Measurements from ENCODE around the gene VTI1A. TPM values are rescaled to one million over a fixed set of nuclear protein-coding genes. Genes with fewer than 3 reads are reported as not detected.
A peak's percentile ranks its signal among the peaks of the same experiment; 100 is the strongest.

The VTI1A gene
- total RNA-seq, 6 experiments from 2014 or later, result 23.6 to 27.9 (median 24.9) TPM

GRCh38 chr10:112481602-112482001, 34.6 kb downstream of the VTI1A start:
- H3K4me1 Mint-ChIP-seq (ENCODE audit: low read depth), result peaks cover 12% of the 10 kb centered on the region
- no peaks in the 10 kb centered on the region for H3K27me3 Mint-ChIP-seq (ENCODE audit: insufficient read depth)
- TF ChIP-seq CTCF (IDR thresholded peaks at IDR 0.05), result no peak
- no peak overlapping the region for H3K4me3 Mint-ChIP-seq
- no peak for DNase-seq
- H3K36me3 Mint-ChIP-seq (ENCODE audit: low read depth), result no peaks in the 10 kb centered on the region
- no peaks in the 10 kb centered on the region for H3K9me3 Mint-ChIP-seq
- H3K27ac Mint-ChIP-seq, result no peak overlapping the region

GRCh38 chr10:112484399-112484798, 37.4 kb downstream of the VTI1A start:
- Mint-ChIP-seq H3K36me3 (ENCODE audit: low read depth) (no peaks in the 10 kb centered on the region), H3K27me3 (ENCODE audit: insufficient read depth) (no peaks in the 10 kb centered on the region), H3K4me1 (ENCODE audit: low read depth) (no peaks in the 10 kb centered on the region; the same call in 1 of the 2 replicates), H3K27ac (no peak overlapping the region), H3K9me3 (no peaks in the 10 kb centered on the region), H3K4me3 (no peak overlapping the region)
- DNase-seq, result no peak
- no peak for TF ChIP-seq CTCF (IDR thresholded peaks at IDR 0.05)

GRCh38 chr10:112487964-112488363, 40.9 kb downstream of the VTI1A start:
- Mint-ChIP-seq H3K27ac (no peak overlapping the region), H3K9me3 (no peaks in the 10 kb centered on the region), H3K4me3 (no peak overlapping the region), H3K36me3 (ENCODE audit: low read depth) (no peaks in the 10 kb centered on the region), H3K4me1 (ENCODE audit: low read depth) (peaks cover 22% of the 10 kb centered on the region), H3K27me3 (ENCODE audit: insufficient read depth) (no peaks in the 10 kb centered on the region)
- no peak for TF ChIP-seq CTCF (IDR thresholded peaks at IDR 0.05)
- DNase-seq, result no peak

GRCh38 chr10:112490545-112490944, 43.5 kb downstream of the VTI1A start:
- H3K4me3 Mint-ChIP-seq, result peak overlapping the region; percentile 28
- H3K27ac Mint-ChIP-seq, result peak overlapping the region; percentile 76
- H3K4me1 Mint-ChIP-seq (ENCODE audit: low read depth), result peaks cover 22% of the 10 kb centered on the region
- no peaks in the 10 kb centered on the region for H3K36me3 Mint-ChIP-seq (ENCODE audit: low read depth)
- H3K27me3 Mint-ChIP-seq (ENCODE audit: insufficient read depth), result no peaks in the 10 kb centered on the region
- H3K9me3 Mint-ChIP-seq, result no peaks in the 10 kb centered on the region
- DNase-seq, result no peak
- no peak for TF ChIP-seq CTCF (IDR thresholded peaks at IDR 0.05)

GRCh38 chr10:112491144-112491543, 44.1 kb downstream of the VTI1A start:
- DNase-seq, result peak; percentile 14
- no peak for TF ChIP-seq CTCF (IDR thresholded peaks at IDR 0.05)
- Mint-ChIP-seq H3K27me3 (ENCODE audit: insufficient read depth) (no peaks in the 10 kb centered on the region), H3K9me3 (no peaks in the 10 kb centered on the region), H3K4me1 (ENCODE audit: low read depth) (peaks cover 22% of the 10 kb centered on the region), H3K4me3 (peak overlapping the region; percentile 52), H3K27ac (peak overlapping the region; percentile 76), H3K36me3 (ENCODE audit: low read depth) (no peaks in the 10 kb centered on the region)

GRCh38 chr10:112492736-112493135, 45.7 kb downstream of the VTI1A start:
- Mint-ChIP-seq H3K27me3 (ENCODE audit: insufficient read depth) (no peaks in the 10 kb centered on the region), H3K36me3 (ENCODE audit: low read depth) (no peaks in the 10 kb centered on the region), H3K9me3 (no peaks in the 10 kb centered on the region), H3K27ac (no peak overlapping the region), H3K4me1 (ENCODE audit: low read depth) (peaks cover 22% of the 10 kb centered on the region), H3K4me3 (no peak overlapping the region)
- no peak for DNase-seq
- TF ChIP-seq CTCF (IDR thresholded peaks at IDR 0.05), result no peak
